ENCODE results near the gene CARMIL1.

The CARMIL1 gene

DNA sequence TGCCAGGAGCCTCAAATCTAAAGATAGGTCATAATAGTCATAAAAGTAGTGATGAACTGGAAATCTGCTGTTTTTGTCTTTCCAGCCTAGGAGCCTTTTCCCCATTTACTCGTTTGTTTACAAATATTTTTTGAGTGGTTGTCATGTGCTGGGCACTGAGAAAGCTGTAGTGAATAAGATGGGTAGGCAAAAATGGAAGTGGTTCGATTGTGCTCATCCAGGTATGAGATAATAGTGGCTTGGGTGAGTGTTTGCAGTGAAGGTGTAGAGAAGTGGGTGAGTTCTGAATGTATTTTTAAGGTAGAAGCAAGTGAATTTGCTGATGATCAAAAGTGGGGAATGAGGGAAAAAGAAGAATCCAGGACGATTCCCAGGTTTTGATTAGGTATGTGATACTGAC is 53.0 kb downstream of the CARMIL1 start:
- in situ Hi-C loops (cut with HindIII; ENCODE audit: low sequenced_read_pairs), result no loop called here

DNA sequence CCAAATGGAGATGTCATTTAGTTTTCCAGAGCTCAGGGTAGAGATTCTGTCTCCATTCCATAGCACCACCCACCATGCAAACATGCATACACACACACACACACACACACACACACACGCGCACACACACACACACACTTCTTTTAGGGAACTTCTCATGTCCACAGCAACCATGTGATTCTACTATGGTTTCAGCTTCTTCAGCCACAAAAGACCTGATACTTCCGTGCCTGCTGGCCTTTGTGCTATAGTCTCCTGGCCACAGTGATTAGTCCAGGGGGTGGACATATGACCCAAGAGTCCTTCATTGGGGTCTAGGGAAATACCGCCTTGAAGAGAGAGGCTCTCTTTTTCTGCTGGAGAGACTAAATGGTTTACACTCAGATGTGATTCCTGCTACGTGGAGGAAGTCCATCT is 53.5 kb downstream of the CARMIL1 start:
- in situ Hi-C loops (cut with HindIII; ENCODE audit: low sequenced_read_pairs), result no loop called here

DNA sequence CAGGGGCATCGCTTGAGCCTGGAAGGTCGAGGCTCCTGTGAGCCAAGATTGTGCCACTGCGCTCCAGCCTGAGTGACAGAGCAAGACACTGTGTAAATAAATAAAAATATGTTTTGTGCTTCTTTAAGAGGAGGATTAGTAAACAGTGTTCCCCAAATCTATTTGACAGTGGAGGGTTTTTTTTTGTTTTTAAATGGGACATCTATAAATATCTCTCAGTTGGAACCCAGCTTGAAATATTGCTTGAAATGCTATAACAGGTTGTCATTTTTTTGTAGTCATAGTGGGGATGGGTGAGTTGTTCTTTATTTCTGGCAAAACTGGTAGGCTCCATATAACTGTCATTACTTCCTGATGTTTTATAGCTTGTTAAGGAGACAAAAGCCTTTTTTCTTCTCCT is 54.3 kb downstream of the CARMIL1 start:
- in situ Hi-C loops (cut with HindIII; ENCODE audit: low sequenced_read_pairs), result no loop called here

DNA sequence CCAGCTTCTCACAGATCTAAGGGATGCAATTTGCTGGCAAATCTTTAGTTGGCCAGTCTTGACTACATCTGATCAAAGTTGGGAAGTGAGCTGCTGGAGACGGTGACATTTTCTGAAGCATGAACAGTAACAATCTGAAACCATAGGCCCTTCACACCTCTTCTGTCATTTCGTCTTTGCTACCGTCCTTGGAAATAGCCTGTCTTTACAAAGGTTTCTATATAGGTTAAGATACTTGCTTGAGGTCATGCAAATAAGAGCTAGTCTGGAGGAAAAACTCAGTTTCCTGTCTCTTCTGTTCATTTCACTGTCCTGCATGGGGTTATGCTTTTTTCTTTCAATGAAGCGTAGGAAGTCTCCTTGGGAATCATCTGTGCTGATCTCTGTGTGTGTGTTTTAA is 55.6 kb downstream of the CARMIL1 start:
- in situ Hi-C loops (cut with HindIII; ENCODE audit: low sequenced_read_pairs), result no loop called here

DNA sequence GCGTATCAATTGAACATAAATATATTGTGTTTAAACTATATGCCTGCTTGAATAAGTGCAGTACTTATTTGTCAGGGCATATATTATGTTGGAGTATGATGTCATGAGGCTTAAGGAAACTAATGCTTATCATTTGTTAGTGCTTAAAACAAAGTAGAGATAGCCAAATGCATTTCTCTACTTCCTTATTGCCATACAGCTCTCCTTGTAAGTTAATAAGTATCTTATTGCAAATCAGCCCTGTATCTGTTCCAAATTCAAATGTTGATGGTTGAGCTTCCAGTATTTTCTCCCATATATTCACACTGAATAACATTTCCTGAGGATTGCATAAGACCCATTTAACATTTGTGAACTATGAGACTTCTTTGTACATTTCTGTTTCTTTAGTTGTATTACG is 57.8 kb downstream of the CARMIL1 start:
- in situ Hi-C loops (cut with HindIII; ENCODE audit: low sequenced_read_pairs), result no loop called here

- in situ Hi-C loops (cut with HindIII; ENCODE audit: low sequenced_read_pairs), result no loop called here
Measured at GRCh38 chr6:25337431-25337830, 58.3 kb downstream of the CARMIL1 start.

DNA sequence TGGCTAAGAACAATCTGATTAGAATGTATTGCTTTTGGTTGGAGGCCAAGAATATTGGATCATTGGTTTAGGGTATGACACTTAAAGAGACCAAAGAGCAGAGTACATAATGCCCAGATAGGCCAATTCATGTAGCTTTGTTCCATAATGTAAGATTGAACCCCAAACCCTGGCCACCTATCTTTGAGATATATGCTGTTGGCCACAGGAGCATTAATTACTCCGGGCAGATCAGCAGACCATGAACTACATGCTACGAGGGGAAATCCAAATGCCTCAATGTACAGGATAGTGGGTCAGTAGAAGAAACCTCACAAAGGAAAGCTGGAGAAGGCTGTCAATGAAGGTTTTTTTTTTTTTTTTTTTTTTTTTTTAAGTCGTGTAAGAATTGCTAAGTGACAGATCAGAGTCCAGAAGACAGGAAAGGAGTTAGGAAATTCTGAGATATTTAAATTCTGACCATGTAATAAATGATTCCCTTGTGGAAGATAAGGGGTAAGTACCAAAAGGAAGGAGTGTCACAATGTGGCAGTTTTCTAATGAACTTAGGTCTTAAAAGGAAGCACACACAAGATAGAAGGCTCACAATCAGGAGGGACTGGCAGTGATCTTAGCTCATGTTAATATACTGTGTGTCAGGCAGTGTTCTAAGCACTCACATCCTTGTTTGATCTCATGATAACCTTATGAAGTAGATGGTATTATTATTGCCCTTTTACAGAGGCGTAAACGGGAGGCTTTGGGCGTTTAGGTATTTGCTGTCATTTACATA is 61.4 kb downstream of the CARMIL1 start:
- in situ Hi-C loops (cut with HindIII; ENCODE audit: low sequenced_read_pairs), result no loop called here

DNA sequence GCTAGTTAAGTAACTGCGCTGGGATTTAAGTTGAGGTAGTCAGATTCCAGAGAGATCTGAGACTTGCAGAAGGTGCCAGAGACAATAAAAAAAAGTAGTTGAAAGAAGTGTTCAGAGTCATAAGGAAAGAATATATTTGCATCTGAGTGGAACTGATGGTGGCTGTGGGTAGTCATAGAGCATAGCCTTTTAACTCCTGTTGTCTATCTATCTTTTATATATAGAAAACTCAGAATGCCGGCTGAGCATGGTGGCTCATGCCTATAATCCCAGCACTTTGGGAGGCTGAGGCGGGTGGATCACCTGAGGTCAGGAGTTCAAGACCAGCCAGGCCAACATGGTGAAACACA is 62.0 kb downstream of the CARMIL1 start:
- in situ Hi-C loops (cut with HindIII; ENCODE audit: low sequenced_read_pairs), result no loop called here

DNA sequence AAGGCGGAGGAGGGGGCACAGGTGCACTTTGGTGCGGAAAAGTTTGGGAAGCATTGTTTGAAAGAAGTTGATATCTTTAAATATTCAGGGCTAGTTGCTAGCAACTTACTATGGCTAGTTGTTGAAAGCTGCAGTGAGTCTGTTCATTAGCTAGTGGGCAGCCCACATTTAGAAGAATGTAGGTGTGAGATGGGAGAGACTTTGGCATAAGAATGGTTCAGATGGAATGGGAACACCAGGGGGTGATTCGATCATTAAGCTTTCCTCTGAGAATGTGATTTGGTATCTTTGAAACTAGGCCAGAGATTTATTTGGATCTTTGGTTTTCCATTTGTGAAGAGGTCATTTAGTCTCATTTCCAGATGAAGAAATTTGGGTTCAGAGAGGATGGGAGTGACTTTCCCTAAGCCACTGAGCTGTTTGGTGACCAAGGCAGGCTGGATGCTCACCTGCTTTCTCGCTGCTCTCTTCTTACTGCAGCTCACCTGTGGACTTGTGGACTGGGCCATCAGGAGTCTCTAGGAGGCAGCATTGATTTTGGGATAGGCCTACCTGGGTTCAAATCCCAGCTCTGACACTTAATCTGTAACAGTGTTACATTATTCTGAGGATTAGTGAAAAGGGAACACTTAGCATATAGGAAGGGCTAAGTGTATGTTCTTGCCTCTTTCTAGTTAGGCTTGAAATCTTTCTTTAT is 62.9 kb downstream of the CARMIL1 start:
- in situ Hi-C loops (cut with HindIII; ENCODE audit: low sequenced_read_pairs), result no loop called here

DNA sequence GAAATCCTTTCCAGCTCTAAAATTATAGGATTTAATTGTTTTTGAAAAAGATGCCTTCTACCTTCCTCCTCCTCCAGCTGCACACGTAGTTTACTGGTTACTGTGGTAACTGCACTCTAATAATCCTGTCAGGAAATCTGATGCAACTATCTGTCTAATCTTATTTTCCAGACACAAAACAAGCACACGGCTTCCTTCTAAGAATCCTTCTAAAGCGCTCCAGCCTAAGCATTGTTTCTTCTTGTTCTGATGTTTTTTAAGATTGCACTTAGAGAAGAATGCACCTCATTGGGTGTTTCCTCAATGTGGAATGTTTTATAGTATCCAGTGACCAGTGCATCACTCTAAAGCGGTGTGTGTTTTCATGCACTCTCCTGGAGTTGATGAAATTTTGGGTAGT is 63.6 kb downstream of the CARMIL1 start:
- in situ Hi-C loops (cut with HindIII; ENCODE audit: low sequenced_read_pairs), result no loop called here

DNA sequence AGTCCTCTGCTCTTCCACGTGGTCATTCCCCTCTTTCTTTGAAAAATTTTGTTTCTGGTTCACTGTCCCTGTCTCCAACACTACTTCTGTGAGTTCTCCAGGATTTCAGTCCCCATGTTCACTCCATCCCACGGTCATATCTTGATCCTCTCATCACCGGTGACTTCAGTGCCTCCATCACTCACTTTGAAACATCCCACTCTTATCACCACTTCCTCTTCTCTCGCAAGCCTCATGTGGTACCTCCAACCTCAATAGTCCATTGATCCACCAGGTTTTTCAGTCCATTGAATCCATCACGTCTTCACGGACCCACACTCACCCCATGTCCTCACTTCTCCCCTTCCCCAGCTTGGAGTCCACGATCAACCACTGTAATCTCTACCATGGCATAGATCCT is 64.8 kb downstream of the CARMIL1 start:
- in situ Hi-C loops (cut with HindIII; ENCODE audit: low sequenced_read_pairs), result no loop called here

- in situ Hi-C loops (cut with HindIII; ENCODE audit: low sequenced_read_pairs), result no loop called here
Measured at GRCh38 chr6:25344827-25345226, 65.7 kb downstream of the CARMIL1 start.

DNA sequence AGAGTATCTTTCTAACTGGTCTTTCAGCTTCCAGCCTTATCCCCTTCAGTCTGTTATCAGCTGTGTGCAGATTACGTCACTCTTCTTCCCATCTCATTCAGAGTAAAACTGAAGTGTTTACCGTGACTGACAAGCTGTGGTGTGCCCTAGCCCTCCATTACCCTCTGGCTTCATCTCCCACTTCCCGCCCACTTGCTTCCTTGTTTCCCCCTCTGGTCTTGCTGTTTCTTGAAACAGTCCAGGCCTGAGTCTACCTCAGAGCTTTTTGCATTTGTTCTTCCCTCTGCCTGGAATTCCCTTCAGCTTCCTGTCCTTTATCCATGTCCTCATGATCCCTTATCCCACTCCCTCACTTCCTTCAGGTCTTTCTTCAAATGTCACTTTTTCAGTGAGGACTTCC is 66.9 kb downstream of the CARMIL1 start:
- in situ Hi-C loops (cut with HindIII; ENCODE audit: low sequenced_read_pairs), result no loop called here

- in situ Hi-C loops (cut with HindIII; ENCODE audit: low sequenced_read_pairs), result no loop called here
Measured at GRCh38 chr6:25350573-25350972, 71.4 kb downstream of the CARMIL1 start.

DNA sequence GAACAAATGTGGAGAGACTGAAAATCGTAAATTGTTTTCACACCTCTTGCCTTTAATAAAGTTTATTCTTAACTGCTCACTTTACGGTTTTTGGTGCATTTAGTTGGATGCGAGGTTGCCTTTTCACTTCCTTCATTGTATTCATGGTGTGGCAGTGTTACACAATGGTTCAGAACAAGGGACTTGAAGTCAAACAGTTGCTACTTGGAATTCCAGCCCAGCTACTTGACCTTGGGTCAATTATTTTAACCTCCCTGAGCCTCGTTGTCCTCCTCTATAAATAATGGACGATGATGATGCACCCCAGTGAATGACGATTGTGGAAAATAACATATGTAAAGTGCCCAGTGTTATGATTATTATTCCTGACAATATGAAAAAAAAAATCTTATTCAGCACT is 72.3 kb downstream of the CARMIL1 start:
- in situ Hi-C loops (cut with HindIII; ENCODE audit: low sequenced_read_pairs), result no loop called here

GRCh38 chr6:25352285-25352684 is 73.1 kb downstream of the CARMIL1 start:
- in situ Hi-C loops (cut with HindIII; ENCODE audit: low sequenced_read_pairs), result no loop called here

GRCh38 chr6:25354078-25354932 is 75.1 kb downstream of the CARMIL1 start:
- in situ Hi-C loops (cut with HindIII; ENCODE audit: low sequenced_read_pairs), result no loop called here

- in situ Hi-C loops (cut with HindIII; ENCODE audit: low sequenced_read_pairs), result no loop called here
Measured at GRCh38 chr6:25359191-25359861, 80.2 kb downstream of the CARMIL1 start.

- in situ Hi-C loops (cut with HindIII; ENCODE audit: low sequenced_read_pairs), result no loop called here
Measured at GRCh38 chr6:25359891-25360290, 80.7 kb downstream of the CARMIL1 start.

DNA sequence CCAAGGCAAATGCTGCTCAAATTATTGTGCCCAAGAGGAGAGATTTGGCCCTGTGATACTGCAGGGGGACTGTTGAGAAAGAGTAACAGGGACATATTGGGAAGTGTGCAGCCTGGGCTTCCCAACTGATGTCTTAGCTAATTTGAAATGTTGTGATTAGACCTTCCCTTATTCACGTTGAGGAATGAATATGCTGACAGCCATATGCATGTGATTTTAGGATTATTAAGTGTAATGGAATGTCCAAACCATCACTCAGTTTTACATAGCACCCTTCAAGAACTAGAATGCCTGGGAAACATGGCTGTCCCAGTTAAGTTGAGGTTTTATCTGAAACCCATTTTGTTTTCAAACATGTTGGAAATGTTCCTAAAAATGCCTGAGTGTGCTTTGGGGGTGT is 81.4 kb downstream of the CARMIL1 start:
- in situ Hi-C loops (cut with HindIII; ENCODE audit: low sequenced_read_pairs), result no loop called here

GRCh38 chr6:25363427-25363826 is 84.3 kb downstream of the CARMIL1 start:
- in situ Hi-C loops (cut with HindIII; ENCODE audit: low sequenced_read_pairs), result no loop called here

Data from endothelial cell of hepatic sinusoid (primary cell).